DOHH2 (cell line): ENCODE results near the gene FBXO28.
"Not testable (repeated sequence)": the region's sequence is repeated elsewhere in the genome, so short reads cannot be mapped to it uniquely, and the experiment has no call there.

Experiments used
- H3F3A ChIP-seq: fragments of 200-600 bp; sonication (generic), shearing (Covaris generic); 2 replicates; pipeline ENCODE4 v1.6.0; 2016; ENCODE audit warnings: antibody characterized with exemption, mild to moderate bottlenecking; ENCODE audit not compliant: control insufficient read depth, insufficient read depth
- H3K27ac ChIP-seq: fragments of 200-600 bp; sonication (generic); 2 replicates; pipeline ENCODE4 v1.5.1; 2014; ENCODE audit warnings: low read depth, mild to moderate bottlenecking, low read length, moderate library complexity
- H3K27me3 ChIP-seq: fragments of 200-600 bp; sonication (generic); 2 replicates; pipeline ENCODE4 v1.6.1; 2014; ENCODE audit warnings: mild to moderate bottlenecking, low read length, mixed read lengths; ENCODE audit not compliant: control insufficient read depth
- H3K36me3 ChIP-seq: fragments of 200-600 bp; sonication (generic); 2 replicates; pipeline ENCODE4 v1.6.1; 2014; ENCODE audit warnings: mild to moderate bottlenecking, low read length, moderate library complexity, mixed read lengths; ENCODE audit not compliant: control insufficient read depth
- H3K4me1 ChIP-seq: fragments of 200-600 bp; sonication (generic); 2 replicates; pipeline ENCODE4 v1.6.1; 2014; ENCODE audit warnings: mild to moderate bottlenecking, low read length, mixed read lengths; ENCODE audit not compliant: control insufficient read depth
- H3K4me2 ChIP-seq: fragments of 200-600 bp; sonication (generic); 2 replicates; pipeline ENCODE4 v1.6.0; 2014; ENCODE audit warnings: mild to moderate bottlenecking, low read length, moderate library complexity
- H3K4me3 ChIP-seq: fragments of 200-600 bp; sonication (generic); 2 replicates; pipeline ENCODE4 v1.5.1; 2014; ENCODE audit warnings: mild to moderate bottlenecking, low read length, mixed read lengths
- H3K79me2 ChIP-seq: fragments of 200-600 bp; sonication (generic); 2 replicates; pipeline ENCODE4 v1.6.1; 2014; ENCODE audit warnings: mild to moderate bottlenecking, low read length, mixed read lengths; ENCODE audit not compliant: control insufficient read depth
- H3K9me2 ChIP-seq: fragments of 200-600 bp; sonication (generic); replicated peaks from 2 replicates; pipeline ENCODE4 v1.6.1; 2014; ENCODE audit warnings: mild to moderate bottlenecking, low read length, mixed read lengths; ENCODE audit not compliant: control insufficient read depth
- H3K9me3 ChIP-seq: fragments of 200-600 bp; sonication (generic); 2 replicates; pipeline ENCODE4 v1.6.1; 2014; ENCODE audit warnings: antibody characterized with exemption, low read length, mixed read lengths; ENCODE audit not compliant: control insufficient read depth, insufficient read depth
- H4K20me1 ChIP-seq: fragments of 200-600 bp; sonication (generic); 2 replicates; pipeline ENCODE4 v1.6.0; 2014; ENCODE audit warnings: low read depth, mild to moderate bottlenecking, antibody characterized with exemption, low read length, moderate library complexity; ENCODE audit not compliant: control insufficient read depth, insufficient read depth
- CTCF ChIP-seq: fragments of 200-600 bp; sonication (generic); IDR thresholded peaks from one replicate; pipeline ENCODE4 v1.5.1; 2014; ENCODE audit warnings: antibody characterized with exemption, mild to moderate bottlenecking, low read depth, low read length; ENCODE audit not compliant: poor library complexity, severe bottlenecking
- EZH2phosphoT487 ChIP-seq: fragments of 200-600 bp; sonication (generic); IDR thresholded peaks from 2 replicates; pipeline ENCODE4 v1.6.1; 2017; ENCODE audit warnings: borderline replicate concordance, mild to moderate bottlenecking, antibody characterized with exemption, low read length, moderate library complexity, mixed read lengths

The FBXO28 gene

GRCh38 chr1:224205438-224205840 is 91.5 kb downstream of the FBXO28 start:
- peaks cover 57% of the 10 kb centered on the region for H3K4me1 ChIP-seq
- peak overlapping the region; percentile 85 for H3K4me2 ChIP-seq
- no peaks in the 10 kb centered on the region for H3K9me2 ChIP-seq
- no peaks in the 10 kb centered on the region for H3K9me3 ChIP-seq
- no peak for TF ChIP-seq EZH2phosphoT487
- TF ChIP-seq CTCF: no peak
- H3F3A ChIP-seq: peaks cover 9% of the 10 kb centered on the region
- H4K20me1 ChIP-seq: no peaks in the 10 kb centered on the region
- H3K36me3 ChIP-seq: no peaks in the 10 kb centered on the region
- no peak overlapping the region for H3K27ac ChIP-seq
- peak overlapping the region; percentile 42; the same call in 1 of the 2 replicates for H3K4me3 ChIP-seq
- no peaks in the 10 kb centered on the region for H3K79me2 ChIP-seq
- no peaks in the 10 kb centered on the region for H3K27me3 ChIP-seq

- peak overlapping the region; percentile 85; the same call in 1 of the 2 replicates for H3K4me2 ChIP-seq
- not testable (repeated sequence) for H3F3A ChIP-seq, H3K9me2 ChIP-seq, H3K4me3 ChIP-seq, H3K79me2 ChIP-seq, H4K20me1 ChIP-seq, H3K27me3 ChIP-seq, H3K9me3 ChIP-seq, H3K36me3 ChIP-seq, H3K27ac ChIP-seq
- H3K4me1 ChIP-seq: peaks cover 55% of the 10 kb centered on the region
Observed at GRCh38 chr1:224205931-224206538, 92.1 kb downstream of the FBXO28 start.

- H3K27ac ChIP-seq: no peak overlapping the region
- no peaks in the 10 kb centered on the region for H3K9me3 ChIP-seq
- no peaks in the 10 kb centered on the region for H3K9me2 ChIP-seq
- TF ChIP-seq EZH2phosphoT487: no peak
- no peak for TF ChIP-seq CTCF
- H3K4me3 ChIP-seq: no peak overlapping the region
- H3F3A ChIP-seq: no peaks in the 10 kb centered on the region
- no peaks in the 10 kb centered on the region for H3K79me2 ChIP-seq
- H3K4me1 ChIP-seq: peaks cover 44% of the 10 kb centered on the region
- H4K20me1 ChIP-seq: no peaks in the 10 kb centered on the region
- H3K36me3 ChIP-seq: no peaks in the 10 kb centered on the region
- peak overlapping the region; percentile 18 for H3K4me2 ChIP-seq
- no peaks in the 10 kb centered on the region for H3K27me3 ChIP-seq
Observed at GRCh38 chr1:224211206-224211962, 97.5 kb downstream of the FBXO28 start.
